GM12865 (cell line): ENCODE results near the gene TMEM135.

Source experiments
- DNase-seq: peaks from one replicate; pipeline ENCODE4 v3.0.0; 2010; ENCODE audit warnings: low read depth
- H3K4me3 ChIP-seq: 2 replicates; pipeline ENCODE4 v1.5.1; 2011; ENCODE audit warnings: mild to moderate bottlenecking, low read depth, low read length, control low read depth
- TF ChIP-seq, protein P1 (sequence below): IDR thresholded peaks from 2 replicates; pipeline ENCODE4 v1.5.1; 2011; ENCODE audit warnings: low read length, control low read depth, low read depth, inconsistent platforms; ENCODE audit not compliant: insufficient read depth; ENCODE audit errors: missing control alignments

The TMEM135 gene

DNA sequence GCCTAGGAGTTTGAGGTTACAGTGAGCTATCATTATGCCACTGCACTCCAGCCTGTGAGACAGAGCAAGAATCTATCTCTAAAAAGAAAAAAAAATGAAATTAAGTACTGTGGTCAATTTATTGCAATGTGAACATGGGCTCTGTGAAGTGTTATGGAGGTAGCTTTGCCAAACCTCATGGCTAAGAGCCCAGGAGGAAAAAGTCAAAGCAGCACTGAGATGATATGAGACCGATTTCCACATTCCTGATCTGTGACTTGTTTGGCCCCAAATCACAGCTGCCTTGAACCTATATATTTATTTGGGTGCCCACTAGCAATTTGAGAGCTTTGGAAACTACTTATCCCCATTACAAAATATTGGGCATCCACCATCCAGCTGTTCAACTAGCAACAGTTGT lies 29.8 kb upstream of the TMEM135 start:
- DNase-seq = no peak
- TF ChIP-seq, protein P1, sequence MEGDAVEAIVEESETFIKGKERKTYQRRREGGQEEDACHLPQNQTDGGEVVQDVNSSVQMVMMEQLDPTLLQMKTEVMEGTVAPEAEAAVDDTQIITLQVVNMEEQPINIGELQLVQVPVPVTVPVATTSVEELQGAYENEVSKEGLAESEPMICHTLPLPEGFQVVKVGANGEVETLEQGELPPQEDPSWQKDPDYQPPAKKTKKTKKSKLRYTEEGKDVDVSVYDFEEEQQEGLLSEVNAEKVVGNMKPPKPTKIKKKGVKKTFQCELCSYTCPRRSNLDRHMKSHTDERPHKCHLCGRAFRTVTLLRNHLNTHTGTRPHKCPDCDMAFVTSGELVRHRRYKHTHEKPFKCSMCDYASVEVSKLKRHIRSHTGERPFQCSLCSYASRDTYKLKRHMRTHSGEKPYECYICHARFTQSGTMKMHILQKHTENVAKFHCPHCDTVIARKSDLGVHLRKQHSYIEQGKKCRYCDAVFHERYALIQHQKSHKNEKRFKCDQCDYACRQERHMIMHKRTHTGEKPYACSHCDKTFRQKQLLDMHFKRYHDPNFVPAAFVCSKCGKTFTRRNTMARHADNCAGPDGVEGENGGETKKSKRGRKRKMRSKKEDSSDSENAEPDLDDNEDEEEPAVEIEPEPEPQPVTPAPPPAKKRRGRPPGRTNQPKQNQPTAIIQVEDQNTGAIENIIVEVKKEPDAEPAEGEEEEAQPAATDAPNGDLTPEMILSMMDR = no peak
- H3K4me3 ChIP-seq = no peak overlapping the region

DNA sequence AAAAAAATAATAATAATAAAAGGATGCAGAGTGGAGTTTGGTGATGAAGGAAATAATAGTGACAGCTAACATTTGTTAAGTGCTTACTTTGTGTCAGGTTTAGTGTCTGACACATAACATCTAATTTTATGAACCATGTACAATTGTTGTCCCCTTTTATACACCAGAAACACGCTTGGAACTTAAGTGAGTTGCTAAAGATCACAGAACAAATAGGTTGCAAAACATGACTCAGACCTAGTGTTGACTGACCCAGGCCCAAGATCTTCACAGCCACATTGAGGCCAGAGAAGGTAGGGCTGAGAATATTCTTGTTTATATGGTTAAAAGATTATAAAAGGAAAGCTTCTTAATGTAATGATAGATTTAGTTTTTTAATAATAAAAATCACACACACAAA lies 25.6 kb upstream of the TMEM135 start:
- DNase-seq = no peak
- H3K4me3 ChIP-seq = no peak overlapping the region
- TF ChIP-seq, protein P1 = no peak

DNA sequence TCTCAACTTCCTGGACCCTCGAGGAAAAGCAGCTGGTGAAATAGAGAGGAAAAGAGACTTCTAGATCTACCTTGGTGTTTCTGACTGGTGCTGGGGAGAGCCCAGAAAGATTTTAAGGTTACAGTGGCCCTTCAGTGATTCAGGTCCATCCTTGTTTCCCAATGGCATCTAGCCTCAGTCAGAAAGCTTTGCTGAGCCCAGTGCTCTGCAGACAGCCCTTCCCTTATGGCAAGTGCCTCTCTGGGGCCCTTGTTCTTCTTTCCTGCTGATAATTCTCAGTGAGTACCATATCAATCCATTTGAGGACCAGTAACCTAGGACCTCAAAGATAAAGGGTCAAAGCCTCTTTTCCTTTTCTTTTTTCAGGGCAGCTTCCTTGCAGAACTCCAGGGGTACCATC lies 25.1 kb upstream of the TMEM135 start:
- TF ChIP-seq, protein P1 = no peak
- H3K4me3 ChIP-seq = no peak overlapping the region
- DNase-seq = no peak

DNA sequence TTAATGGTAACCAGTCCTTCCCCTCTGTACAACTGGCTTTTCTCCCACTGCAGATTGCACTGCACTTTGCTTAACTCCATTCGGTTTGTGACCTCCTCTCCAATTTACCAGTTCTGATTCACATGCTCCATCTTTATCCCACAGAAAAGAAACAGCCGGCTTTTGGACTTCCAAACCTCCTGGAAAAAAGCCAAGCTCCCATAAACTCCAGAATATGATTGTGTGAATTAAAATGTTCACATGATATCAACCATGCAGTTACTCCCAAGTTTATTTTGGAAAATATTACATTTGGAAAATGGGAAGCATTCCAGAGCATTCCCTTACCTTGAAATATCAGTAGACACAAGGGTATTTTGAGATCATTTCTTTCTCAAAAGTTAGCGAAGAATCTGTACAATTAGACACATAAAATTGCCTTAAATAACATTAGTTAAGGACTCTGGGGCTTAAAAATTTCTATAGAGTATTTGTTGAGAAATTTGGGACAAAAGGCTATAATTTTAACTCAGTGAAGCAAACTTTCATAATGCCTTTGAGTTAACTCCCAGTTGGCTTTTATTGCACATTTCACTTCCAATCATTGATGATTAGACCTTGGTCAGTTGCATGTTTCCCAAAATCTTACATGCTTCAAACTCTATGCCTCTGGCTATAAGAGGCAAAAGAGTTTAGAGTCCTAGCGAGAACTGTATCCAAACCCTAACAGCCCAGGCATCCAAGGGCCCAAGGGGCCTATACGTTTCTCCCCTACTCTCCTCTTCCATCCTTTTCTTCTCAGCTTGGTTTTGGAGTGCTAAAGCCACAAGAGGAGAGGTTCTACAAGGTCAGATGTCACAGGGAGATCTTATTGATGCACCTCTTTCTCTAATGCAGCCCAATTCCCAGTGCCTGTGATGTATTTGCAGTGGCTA lies 23.6 kb upstream of the TMEM135 start:
- no peak for DNase-seq
- TF ChIP-seq, protein P1 = no peak
- H3K4me3 ChIP-seq = no peak overlapping the region

DNA sequence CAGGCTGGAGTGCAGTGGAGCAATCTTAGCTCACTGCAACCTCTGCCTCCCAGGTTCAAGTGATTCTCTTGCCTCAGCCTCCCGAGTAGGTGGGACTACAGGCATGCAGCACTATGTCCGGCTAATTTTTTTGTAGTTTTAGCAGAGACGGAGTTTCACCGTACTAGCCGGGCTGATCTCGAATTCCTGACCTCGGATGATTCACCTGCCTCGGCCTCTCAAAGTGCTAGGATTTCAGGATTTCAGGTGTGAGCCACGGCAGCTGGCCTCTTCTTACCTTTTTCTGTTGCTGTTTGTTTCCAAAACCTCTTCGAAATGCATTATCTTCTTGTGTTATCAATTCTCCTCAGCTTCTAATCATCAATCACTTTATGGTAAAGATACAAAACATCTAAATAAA lies 22.1 kb upstream of the TMEM135 start:
- TF ChIP-seq, protein P1 = no peak
- no peak overlapping the region for H3K4me3 ChIP-seq
- DNase-seq = no peak

DNA sequence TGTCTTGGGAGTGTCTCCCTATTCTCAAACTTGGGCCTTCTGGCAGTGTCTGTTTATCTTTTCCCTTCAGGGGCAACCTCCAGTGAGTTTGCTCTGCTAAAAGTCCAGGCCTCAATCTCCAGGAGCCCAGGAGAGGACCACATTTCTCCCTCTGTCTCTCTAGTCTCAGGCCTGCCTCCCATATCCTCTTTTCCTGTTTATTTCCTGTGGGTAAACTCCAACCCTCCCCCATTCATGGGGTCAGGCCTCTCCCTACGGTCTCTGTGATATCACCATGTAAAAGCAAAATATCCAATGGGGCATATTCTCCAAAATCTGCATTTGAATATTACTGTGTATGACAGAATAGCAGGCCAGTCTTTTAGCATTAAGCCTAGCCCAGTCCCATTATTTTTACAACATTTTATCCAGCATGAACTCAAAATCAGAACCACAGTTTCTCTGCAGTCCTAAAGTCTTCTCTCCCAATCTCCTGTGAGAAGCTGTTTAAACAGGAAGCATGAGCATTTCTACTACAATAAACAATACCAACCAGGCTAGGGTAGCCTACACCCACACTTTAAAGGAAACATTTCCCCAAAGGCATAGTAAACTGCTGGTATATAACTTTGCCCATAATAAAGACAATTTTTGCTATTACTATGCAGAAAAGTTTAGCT lies 18.0 kb upstream of the TMEM135 start:
- DNase-seq = no peak
- TF ChIP-seq, protein P1 = no peak
- H3K4me3 ChIP-seq = no peak overlapping the region
